Stimulated activated CD4-positive, alpha-beta T cell treated with anti-CD3 and anti-CD28 coated beads, Interleukin-4, amount 100 ng/mL, for 48 hours (primary cell): ENCODE measurements around the gene FAM53B.
A peak's percentile ranks its signal among the peaks of the same experiment; 100 is the strongest.

ENCODE experiments used
- DNase-seq, 2 donors: peaks; one replicate each; pipeline ENCODE4 v3.0.0-alpha.2; 2020; ENCODE audit warnings: low read depth in 2 of 2

The FAM53B gene

GRCh38 chr10:124629842-124630241, 114.3 kb downstream of the FAM53B start:
- DNase-seq = no peak

GRCh38 chr10:124629415-124629814, 114.8 kb downstream of the FAM53B start:
- DNase-seq = no peak

GRCh38 chr10:124628676-124629021, 115.5 kb downstream of the FAM53B start:
- no peak for DNase-seq

GRCh38 chr10:124627866-124628675, 116.1 kb downstream of the FAM53B start:
- no peak for DNase-seq

- DNase-seq = peak in 1 of 2 donors; percentile 48
Observed at GRCh38 chr10:124626759-124627380, 117.3 kb downstream of the FAM53B start.

DNA sequence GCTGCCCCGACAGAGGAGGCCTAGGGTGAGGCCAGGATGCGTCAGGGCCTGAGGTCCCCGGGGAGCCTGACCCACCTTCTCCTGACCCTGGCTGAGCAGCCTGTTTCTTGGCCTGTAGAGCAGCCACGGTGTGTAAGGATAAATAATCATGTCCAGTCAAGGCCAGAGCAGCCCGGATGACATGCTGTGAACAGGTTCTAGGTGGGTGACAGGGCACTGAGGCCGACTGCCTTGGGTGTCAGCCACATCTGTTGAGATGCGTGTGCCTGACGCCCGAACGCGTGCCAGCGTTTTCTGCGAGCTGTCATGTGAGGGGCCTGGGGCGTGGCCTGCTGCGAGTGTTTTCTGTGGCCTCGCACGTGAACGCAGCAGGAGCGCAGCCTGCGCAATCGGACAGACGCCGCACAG, 118.3 kb downstream of the FAM53B start:
- DNase-seq = no peak

- no peak for DNase-seq
Observed at GRCh38 chr10:124624895-124625294, 119.3 kb downstream of the FAM53B start.

- DNase-seq = no peak
Observed at GRCh38 chr10:124624466-124624865, 119.7 kb downstream of the FAM53B start.

GRCh38 chr10:124624006-124624405, 120.2 kb downstream of the FAM53B start:
- no peak for DNase-seq

DNA sequence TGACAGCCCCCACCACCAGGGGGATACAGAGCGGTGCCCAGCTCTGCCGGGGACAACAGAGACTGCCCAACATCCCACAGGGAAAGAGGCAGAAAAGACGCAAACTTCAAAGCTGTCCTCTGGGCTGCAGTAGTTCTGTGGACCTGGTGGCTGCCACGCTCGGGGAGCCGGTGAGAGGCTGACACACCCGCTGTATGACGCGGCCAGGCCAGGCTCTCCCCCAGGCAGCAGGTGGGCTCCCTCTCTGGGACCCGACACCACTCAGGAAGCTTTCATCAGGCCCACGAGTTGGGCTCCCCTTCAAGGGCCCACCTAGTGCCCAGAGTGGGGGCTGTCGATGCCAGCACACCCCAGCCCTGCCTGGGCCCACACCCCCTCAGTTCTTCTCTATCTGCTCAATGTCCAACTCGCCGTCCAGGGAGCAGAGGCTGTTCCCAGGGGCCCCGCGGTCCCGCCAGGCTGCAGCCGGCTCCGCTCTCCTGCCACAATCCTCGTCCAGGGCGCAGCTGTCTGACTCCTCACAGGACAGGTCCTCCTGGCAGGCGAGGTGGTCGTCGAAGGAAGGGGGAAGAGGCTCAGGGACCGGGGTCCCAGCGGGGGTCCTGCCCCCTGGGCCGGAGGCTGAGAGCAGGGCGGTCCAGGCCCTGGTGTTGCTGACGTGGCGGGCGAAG, 121.2 kb downstream of the FAM53B start:
- no peak for DNase-seq

GRCh38 chr10:124622158-124622557, 122.0 kb downstream of the FAM53B start:
- DNase-seq = no peak

GRCh38 chr10:124621637-124622036, 122.5 kb downstream of the FAM53B start:
- DNase-seq = no peak

DNA sequence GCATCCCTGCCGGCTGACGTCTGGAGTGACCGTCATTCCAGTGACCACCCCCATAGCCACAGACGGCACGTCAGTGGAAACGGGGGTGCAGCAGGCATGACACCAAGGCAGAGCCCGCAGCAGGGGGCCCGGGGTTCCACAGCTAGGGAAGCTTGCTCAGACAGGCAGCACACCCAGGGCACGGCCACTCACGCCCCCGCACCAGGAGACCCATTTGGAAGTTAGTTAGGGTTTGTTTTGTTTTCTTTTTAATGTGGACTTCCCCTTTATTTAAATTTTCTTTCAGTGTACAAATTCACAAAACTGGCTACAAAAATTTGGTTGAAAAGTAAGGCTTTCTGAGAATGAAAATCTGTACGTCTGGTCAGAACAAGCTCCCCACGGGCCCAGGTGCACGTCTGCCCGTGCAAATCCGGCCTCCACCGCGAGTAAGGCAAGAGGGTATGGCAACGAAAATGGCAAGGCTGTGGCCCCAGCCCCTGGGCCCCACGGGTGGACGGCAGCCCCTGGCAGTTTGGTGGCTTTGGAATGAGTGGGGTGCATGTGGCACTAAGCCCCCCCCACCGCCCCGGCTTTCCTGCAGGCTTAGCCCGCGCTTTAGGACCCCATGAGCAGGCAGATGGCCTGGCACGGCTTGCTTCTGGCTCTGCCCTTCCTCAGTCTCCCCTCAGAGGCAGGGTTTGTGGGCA, 124.2 kb downstream of the FAM53B start:
- DNase-seq = no peak

- no peak for DNase-seq
Observed at GRCh38 chr10:124619195-124619594, 125.0 kb downstream of the FAM53B start.

GRCh38 chr10:124618470-124619073, 125.6 kb downstream of the FAM53B start:
- DNase-seq = no peak

GRCh38 chr10:124616836-124617130, 127.4 kb downstream of the FAM53B start:
- no peak for DNase-seq

GRCh38 chr10:124616040-124616835, 127.9 kb downstream of the FAM53B start:
- no peak for DNase-seq

DNA sequence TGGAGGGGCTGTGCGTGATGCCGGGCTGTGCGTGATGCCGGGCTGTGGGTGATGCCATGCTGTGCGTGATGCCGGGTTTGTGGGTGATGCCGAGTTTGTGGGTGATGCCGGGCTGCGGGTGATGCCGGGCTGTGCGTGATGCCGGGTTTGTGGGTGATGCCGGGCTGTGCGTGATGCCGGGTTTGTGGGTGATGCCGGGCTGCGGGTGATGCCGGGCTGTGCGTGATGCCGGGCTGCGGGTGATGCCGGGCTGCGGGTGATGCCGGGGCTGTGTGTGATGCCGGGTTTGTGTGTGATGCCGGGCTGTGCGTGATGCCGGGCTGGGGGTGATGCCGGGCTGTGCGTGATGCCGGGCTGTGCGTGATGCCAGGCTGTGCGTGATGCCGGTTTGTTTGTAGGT, 128.9 kb downstream of the FAM53B start:
- DNase-seq = no peak

DNA sequence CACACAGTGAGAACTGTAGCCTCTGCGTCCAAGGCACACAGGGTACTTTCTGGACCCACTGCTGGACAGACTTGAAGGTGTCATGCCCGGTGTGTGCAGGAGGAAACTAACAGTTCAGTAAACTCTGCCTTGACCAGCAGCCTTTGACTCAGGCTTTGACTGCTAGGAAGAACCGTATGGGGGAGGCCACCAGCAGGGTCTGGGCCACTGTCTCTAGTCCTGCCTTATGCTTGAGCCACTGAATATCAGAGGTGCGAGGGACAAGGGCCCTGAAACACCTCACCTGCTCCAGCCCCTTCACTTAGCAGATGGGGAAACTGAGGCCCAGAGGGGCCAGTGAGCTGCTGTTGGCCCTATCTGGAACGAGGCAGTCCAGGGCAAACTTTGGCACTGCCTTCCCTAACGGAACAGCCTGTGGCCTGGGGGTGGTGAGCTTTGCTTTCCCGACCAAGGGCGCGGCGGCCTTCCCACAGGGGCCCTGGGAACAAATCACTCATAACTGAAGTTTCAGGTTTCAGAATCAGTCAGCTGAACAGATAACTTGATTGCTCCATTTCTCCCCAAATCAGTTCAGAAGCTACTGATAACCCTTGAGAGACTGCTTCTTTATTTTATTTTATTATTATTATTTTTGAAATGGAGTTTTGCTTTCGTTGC, 130.0 kb downstream of the FAM53B start:
- peak; percentile 47 to 63 for DNase-seq

GRCh38 chr10:124612611-124613498, 131.3 kb downstream of the FAM53B start:
- no peak for DNase-seq
